HG03558 (cell line): Measurements from ENCODE around the gene NDE1.
"Not testable (repeated sequence)": the region's sequence is repeated elsewhere in the genome, so short reads cannot be mapped to it uniquely, and the experiment has no call there.

ENCODE experiments used
- ATAC-seq: cut with Tn5 transposase; IDR thresholded peaks from one replicate; pipeline ENCODE4 v1.9.1; 2021; ENCODE audit warnings: moderate number of reproducible peaks; ENCODE audit not compliant: unreplicated experiment; ENCODE audit errors: extremely low read depth

The NDE1 gene

DNA sequence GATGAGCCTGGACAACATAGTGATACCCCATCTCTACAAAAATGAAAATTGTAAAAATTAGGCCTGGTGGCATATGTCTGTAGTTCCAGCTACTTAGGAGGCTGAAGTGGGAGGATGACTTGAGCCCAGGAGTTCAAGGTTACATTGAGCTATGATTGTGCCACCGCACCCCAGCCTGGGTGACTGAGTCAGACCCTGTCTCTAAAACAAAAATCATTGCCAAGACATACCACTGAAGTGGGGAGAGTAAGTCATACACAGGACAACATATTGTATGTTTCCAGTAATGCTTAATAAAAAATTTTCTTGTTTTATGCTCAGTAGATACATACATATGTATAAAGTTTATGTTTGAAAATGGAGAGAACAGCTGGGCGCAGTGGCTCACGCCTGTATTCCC lies 39.2 kb downstream of the NDE1 start:
- no peak for ATAC-seq

DNA sequence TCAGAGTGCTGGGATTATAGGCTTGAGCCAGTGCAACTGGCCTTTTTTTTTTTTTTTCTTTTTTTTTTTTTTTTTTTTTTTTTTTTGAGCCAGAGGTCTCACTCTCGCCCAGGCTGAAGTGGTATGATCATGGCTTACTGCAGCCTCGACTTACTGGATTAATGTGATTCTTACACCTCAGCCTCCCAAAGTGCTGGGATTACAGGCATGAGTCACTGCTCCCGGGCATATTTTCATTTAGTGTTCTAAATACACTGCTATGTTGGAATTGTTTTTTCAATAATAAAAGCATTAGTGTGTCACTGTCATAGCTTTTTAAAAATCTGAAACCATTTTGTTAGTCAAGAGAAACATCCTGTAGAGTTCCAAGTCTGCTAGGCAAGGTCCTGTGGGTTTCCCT lies 40.3 kb downstream of the NDE1 start:
- no peak for ATAC-seq

DNA sequence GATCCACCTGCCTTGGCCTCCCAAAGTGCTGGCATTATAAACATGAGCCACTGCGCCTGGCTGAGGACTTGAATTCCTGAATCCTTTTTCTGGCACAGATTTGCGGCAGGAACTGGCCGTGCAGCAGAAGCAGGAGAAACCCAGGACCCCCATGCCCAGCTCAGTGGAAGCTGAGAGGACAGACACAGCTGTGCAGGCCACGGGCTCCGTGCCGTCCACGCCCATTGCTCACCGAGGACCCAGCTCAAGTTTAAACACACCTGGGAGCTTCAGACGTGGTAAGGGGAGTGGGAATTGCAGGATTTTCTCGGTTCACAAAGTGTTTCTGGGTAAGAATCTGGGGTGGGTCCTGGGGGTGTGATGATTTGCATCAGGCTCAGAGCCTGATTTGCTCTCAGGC lies 41.0 kb downstream of the NDE1 start:
- ATAC-seq = no peak

DNA sequence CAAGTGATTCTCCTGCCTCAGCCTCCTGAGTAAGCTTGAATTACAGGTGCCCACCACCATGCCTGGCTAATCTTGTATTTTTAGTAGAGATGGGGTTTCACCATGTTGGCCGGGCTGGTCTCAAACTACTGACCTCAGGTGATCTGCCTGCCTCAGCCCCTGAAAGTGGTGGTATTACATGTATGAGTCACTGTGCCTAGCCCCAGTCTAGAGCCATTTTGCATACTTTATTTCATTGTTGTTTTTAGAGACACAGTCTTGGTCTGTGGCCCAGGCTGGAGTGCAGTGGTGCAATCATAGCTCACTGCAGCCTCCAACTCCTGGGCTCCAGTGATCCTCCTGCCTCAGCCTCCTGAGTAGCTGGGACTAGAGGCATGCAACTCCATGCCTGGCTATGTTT lies 42.5 kb downstream of the NDE1 start:
- not testable (repeated sequence) for ATAC-seq

DNA sequence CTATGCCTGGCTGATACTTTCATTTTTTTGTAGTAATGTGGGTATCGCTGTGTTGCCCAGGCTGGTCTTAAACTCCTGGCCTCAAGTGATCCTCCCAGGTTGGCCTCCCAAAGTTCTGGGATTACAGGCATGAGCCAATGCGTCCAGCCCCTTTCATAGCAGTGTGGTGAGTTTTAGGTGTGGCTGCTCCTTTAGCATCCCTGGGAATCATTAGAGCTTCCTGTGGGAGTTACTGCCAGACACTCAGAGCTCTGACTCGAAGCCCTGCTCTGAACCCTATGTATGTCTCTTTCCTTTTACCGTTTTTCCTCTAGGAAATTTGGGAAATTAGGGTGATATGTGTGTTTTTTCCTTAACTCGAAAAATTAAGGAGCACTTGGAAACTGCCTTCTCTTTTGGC lies 44.5 kb downstream of the NDE1 start:
- ATAC-seq = no peak

DNA sequence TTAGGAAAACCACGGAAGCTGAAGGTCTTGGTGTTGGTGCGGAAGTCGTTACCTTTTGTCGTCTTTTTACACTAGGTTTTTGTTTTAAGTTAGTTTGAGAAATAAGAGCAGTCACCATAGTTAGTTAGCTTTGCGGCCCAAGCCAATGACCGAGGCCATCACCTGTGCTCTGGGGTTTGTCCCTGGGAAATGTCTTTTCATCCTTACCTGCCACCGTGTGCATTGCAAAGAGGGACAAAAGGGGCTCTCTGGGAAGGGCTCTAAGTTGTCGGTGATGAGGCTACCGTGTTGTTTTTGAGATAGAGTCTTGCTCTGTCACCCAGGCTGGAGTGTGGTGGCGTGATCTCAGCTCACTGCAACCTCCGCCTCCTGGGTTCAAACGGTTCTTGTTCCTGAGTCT lies 49.8 kb downstream of the NDE1 start:
- no peak for ATAC-seq

DNA sequence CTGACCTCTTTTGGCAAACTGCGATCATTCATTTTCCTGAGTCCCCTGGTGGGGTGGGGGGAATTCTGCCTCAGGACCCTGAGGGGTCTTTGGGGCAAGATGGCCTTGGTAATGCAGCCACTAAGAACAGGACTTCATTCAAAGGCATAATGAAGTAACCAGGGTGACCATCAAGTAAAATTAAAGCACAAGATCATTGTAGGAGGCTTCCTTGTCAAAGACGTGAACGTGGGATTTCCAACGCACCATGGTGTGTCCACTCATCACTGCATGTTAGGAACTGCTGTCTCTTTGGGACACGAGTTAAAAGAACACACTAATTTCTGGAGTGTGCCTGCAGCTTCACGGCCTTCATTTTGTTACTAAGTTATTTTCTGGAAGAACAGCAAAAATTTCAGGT lies 51.3 kb downstream of the NDE1 start:
- no peak for ATAC-seq

DNA sequence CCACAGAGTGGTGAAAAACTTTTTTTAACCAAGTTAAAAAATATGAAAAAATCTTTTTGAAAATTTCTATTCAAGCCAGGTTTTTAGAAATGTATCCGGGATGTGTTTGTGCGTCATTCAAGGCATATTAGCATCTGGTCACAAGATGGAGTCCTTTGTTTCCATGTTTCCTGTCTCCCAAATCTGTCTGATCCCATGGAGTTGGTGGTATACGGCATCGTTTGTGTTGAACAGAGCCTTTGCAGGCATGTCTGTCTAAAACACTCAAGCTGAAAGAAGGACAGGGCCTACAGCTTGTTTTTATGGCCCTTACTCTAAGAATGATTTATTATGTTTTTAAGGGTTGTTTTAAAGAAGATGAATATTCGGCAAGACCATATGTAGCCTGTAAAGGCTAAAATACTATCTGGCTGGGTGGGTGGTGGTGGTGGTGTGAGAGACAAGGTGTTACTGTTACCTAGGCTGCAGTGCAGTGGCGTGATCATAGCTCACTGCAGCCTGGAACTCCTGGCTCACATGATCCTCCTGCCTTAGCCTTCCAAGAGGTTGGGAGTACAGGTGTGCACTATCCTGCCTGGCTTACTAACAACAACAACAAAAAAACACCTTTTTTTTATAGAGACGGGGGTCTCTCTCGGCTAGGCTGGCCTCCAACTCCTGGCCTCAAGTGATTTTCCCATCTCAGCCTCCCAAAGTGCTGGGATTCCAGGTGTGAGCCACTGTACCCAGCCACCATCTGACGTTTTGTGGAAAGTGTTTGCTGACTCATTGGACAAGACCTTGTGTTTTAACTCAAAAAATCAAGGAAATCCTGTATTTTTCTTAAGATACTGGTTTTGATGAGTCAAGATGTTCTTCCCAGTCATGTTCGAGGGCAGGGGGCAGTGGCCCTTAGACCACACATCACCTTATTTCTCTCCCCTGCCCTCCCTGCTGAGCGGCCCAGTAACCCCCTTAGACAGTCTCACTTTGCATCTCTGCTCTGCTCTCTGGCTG lies 52.2 kb downstream of the NDE1 start:
- ATAC-seq = no peak

DNA sequence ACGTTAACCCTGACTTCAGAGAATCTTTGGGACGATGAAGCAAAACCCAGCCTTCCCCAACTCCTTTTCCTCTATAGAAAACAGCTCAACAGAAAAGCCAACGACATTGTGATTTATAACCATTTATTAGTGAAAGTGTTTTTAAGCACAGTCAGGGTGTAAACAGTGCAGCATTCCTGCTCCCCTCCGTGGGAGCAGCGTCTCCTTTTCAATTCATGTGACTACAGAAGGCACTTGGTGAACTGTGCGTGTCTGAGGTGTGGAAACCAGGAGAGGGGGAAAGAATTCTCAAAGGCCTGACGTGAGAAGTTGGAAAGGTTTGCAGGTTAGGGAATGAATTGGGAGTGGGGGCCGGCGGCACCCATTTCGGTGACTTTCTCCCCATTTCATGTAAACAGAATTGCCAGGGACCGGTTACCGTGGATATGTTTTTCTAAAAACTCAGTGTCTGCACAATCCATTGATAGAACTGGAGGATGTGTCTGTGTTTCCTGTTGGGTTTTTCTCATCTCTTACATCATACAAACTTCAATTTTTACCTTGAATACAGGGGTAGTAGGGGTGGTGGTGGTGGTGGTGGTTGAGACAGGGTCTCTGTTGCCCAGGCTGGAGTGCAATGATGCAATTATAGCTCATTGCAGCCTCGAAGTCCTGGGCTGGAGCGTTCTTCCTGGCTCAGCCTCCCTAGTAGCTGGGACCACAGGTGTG lies 53.1 kb downstream of the NDE1 start:
- ATAC-seq = no peak

DNA sequence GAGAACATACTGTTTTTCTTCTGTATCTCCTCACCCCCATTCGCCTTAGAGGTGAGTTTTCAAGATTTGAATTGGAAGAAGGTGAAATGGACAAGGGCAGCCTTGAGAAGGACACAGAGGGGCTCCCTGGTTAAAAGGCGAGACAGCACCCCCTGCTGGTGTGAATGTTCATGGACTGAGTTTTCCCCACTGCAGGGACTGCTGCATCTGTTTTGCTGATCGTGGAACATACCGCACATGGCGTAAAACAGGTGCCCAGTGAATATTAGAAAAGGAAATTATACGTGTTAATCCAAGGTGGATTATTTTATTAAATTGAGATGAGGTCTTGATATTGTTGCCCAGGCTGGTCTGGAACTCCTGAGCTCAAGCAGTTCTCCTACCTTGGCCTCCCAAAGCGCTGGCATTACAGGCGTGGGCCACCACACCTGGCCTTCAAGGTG lies 54.5 kb downstream of the NDE1 start:
- no peak for ATAC-seq

DNA sequence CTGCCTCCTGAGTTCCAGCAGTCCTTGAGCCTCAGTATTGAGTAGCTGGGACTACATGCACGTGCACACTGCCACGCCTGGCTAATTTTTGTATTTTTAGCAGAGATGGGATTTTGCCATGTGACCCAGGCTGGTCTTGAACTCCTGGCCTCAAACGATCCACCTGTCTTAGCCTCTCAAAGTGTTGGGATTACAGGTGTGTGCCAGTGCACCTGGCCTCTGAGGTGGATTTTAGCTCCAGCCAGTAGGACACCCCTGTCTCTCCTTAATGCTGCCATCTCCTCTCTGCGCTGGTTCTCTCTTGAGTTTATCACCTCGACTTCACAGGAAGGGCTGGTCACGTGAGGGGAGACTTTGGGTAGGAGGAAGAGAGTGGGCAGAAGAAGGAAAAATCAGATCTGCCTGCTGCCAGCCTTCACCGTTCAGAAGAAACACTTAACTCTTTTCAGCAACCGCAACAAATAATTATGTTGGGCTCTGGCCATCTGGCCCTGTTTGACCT lies 55.1 kb downstream of the NDE1 start:
- no peak for ATAC-seq

DNA sequence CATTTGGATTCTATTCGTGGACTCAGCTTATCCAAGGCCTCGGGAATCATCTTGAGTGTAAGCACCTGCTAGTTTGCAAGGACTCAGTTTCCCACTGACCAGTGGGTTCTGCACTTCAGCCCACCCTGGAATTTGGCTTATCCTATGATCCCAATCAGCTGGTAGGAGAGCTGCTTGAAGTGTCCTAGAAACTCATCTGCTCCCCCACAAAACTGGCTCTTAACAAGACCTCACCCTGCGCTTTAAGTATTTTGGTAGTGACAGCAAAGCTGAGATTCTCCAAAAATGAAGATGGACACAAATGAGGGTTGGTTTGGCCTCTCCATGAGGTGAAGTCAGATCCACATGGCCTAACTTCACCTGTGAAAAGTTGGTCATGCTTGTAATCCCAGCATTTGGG lies 57.3 kb downstream of the NDE1 start:
- ATAC-seq = no peak

DNA sequence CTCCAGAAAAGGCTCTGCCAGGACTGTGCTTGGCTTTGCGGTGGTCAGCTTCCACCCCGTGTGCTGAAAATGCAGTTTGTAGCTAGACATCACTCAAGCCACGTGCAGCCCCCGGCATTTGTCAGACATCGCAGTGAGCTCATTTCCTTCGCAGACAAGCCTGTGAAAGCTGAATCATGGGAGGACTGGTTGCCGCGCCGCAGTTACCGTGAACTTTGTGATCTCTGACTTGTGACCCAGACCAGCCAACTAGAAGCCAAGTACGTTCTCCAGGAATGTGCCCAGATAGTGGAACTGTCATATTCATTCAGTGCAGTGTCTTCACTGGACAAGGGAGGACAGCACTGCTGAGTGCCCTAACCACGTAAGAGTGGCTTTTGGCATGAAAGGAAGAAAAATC lies 58.1 kb downstream of the NDE1 start:
- no peak for ATAC-seq

DNA sequence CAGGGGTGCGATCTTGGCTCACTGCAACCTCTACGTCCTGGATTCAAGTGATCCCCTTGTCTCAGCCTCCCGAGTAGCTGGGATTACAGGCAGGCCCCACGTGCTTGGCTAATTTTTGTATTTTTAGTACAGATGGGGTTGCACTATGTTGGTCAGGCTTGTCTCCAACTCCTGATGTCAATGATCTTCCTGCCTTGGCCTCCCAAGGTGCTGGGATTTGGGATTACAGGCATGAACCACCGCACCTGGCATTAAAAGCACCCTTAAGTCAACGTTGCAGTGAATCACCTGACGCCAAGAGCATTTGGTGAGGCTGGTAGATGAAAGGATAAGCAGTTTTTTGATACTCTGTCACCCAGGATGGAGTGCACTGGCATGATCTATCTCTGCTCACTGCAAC lies 59.0 kb downstream of the NDE1 start:
- no peak for ATAC-seq

DNA sequence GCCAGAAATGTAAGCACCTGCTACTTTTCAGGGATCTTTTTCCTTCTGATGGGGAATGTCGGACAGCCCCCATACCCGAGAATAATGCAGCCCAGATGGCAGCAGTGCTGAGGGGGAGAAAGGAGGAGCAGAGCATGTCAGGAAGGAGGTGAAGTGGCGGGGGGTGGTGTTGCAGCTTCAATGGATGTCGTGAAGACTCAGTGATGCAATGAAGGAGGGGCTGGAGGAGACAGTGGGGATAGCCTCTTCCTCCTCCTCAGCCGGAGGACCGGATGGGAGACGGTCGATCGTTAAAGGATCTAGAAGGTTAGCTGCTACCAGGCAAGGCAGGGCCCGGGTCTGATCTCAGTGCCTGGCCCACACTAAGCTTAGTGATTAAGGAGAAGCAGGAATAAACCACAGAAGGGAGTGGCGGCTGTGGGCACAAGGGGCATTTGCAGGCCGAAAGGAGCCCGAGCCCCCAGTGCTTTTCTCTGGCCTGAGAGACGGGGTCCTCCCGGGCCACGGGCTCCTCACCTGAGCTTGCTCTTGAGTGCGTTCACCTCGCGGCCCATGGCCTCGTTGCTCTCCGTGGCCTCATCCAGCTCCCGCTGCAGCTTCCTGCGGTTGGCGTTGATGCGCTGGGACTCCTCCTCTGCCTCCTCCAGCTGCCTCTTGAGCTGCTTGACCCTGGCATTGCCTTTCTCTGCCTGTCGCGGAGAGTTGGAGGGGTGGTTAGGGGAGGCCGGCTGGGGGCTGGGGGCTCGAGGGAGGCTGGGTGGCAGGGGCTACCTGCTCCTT lies 64.5 kb downstream of the NDE1 start:
- no peak for ATAC-seq

DNA sequence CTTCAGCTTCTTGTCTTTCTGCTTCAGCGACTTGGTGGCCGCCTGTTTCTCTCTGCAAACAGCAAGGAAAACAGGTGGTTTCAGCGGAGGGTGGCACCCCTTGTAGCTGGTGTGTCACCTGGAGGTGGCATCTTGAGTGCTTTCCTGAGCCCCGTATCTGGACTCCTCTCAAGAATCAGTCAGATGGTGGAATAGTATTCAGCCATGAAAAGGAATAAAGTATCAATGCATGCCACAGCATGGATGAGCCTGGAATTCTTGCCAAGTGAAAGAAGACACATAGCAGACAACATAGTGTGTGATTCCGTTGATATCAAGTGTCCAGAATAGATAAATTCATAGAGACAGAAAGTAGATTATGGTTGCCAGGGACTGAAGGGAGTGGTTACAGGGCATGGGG lies 65.2 kb downstream of the NDE1 start:
- ATAC-seq = no peak

DNA sequence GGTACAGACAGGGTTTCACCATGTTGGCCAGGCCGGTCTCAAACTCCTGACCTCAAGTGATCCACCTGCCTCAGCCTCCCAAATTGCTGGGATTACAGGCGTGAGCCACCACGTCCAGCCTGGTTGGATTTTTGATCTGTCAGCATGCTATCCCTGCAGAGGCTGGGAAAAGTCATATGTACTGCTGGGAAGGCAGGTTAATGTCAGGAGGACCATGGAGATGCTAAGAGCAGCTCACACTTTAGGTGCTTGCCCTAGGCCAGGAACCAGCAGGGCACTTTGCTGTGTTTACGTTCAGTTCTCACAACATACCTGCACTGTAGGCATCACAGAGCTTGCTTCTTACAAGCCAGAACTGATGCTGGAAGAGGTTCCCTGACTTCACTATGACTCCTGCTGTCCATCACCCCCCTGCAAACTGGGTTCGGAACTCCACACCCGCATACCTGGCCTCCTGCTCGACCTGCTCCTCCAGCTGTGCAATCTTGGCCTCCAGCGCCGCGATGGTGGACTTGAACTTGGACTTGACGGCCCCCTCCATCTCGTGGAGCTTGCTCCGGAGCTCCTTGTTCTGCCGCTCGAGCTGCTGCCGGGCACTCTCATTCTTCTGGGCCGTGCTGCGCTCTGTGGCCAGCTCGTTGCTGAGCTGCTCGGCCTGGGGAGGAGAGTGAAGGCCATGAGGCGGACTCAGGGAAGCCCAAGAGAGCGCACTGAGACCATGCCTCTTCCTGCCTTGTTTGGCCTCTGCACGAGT lies 66.8 kb downstream of the NDE1 start:
- no peak for ATAC-seq

DNA sequence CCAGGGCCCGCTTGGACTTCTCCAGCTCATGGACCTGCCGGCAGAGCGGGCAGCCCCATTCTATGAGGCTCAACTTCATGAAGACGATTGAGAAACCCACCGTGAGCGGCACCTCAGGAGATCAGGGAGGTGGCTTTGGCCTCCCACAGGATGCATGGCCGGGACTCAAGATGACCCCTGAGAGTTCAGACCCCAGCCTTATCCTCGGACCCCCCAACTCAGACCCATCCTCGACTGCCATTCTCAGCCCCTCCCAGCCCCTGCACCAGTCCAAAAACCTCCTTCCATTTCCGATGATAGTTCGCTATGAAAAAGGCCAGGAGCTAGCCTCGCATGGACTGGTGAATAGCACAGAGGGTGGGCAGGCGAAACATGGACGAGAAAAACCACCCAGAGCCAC lies 71.0 kb downstream of the NDE1 start:
- ATAC-seq = no peak

DNA sequence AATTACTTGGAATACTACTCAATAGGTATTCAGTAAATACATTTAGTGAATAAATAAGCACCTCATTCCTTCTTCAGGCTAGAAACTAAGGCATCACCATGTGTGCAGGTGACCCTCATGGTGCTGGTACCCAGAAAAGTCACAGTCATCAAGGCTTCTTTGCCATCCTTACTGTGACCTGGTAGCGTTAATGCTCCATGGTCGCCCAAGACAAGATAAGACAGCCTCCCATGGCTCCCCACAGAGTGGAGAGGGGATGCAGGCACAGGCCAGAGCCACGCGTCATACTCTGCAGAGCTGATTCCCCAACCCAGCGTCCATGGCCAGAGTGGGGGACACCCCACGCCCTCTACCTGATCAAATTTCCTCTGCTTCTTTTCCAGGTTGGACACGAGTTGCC lies 73.8 kb downstream of the NDE1 start:
- no peak for ATAC-seq
